Mesothelial cell of epicardium (in vitro differentiated cells): Measurements from ENCODE around the gene POLA1. TPM values are rescaled to one million over a fixed set of nuclear protein-coding genes. Genes with fewer than 3 reads are reported as not detected.

Experiments
- DNase-seq, 2 experiments: peaks; one replicate each; pipeline ENCODE4 v3.0.0; 2021; ENCODE audit warnings: low spot score in 2 of 2; ENCODE audit not compliant: unreplicated experiment in 2 of 2
- H3K27ac Mint-ChIP-seq: 2 replicates; pipeline ENCODE4 v1.8.0; 2021; ENCODE audit warnings: mixed read lengths
- H3K27me3 Mint-ChIP-seq: 2 replicates; pipeline ENCODE4 v1.8.0; 2021; ENCODE audit warnings: low read depth, mixed read lengths
- H3K36me3 Mint-ChIP-seq: 2 replicates; pipeline ENCODE4 v1.8.0; 2021; ENCODE audit warnings: mixed read lengths
- H3K4me1 Mint-ChIP-seq: 2 replicates; pipeline ENCODE4 v1.8.0; 2021; ENCODE audit warnings: mixed read lengths
- H3K4me3 Mint-ChIP-seq: 2 replicates; pipeline ENCODE4 v1.8.0; 2021; ENCODE audit warnings: mild to moderate bottlenecking, moderate library complexity, mixed read lengths
- H3K9me3 Mint-ChIP-seq: 2 replicates; pipeline ENCODE4 v1.8.0; 2021; ENCODE audit warnings: mixed read lengths
- CTCF ChIP-seq: fragments of 200-600 bp; sonication (generic); IDR thresholded peaks from one replicate; pipeline ENCODE4 v1.5.0; 2021; ENCODE audit warnings: antibody characterized with exemption; ENCODE audit not compliant: unreplicated experiment
- total RNA-seq: library from RNA; stranded (reverse); gene quantifications from 3 replicates; pipeline ENCODE4 v1.2.1, GENCODE V29; 2021

The POLA1 gene
- total RNA-seq, 1 donor from 2014 or later: 30.4 TPM

- H3K27ac Mint-ChIP-seq: no peak overlapping the region
- no peaks in the 10 kb centered on the region for H3K9me3 Mint-ChIP-seq
- no peak overlapping the region for H3K4me3 Mint-ChIP-seq
- H3K36me3 Mint-ChIP-seq: peaks cover 4% of the 10 kb centered on the region
- H3K27me3 Mint-ChIP-seq: peaks cover 11% of the 10 kb centered on the region
- H3K4me1 Mint-ChIP-seq: no peaks in the 10 kb centered on the region
- no peak for DNase-seq
- TF ChIP-seq CTCF: no peak
Measured at GRCh38 chrX:24993879-24994278, 300.2 kb downstream of the POLA1 start.

- H3K4me3 Mint-ChIP-seq: no peak overlapping the region
- H3K36me3 Mint-ChIP-seq: peaks cover 4% of the 10 kb centered on the region
- H3K27ac Mint-ChIP-seq: no peak overlapping the region
- H3K9me3 Mint-ChIP-seq: no peaks in the 10 kb centered on the region
- no peaks in the 10 kb centered on the region for H3K4me1 Mint-ChIP-seq
- peaks cover 34% of the 10 kb centered on the region for H3K27me3 Mint-ChIP-seq
- TF ChIP-seq CTCF: no peak
- no peak for DNase-seq
Measured at GRCh38 chrX:24996096-24996709, 302.5 kb downstream of the POLA1 start.

GRCh38 chrX:24999511-24999910 lies 305.8 kb downstream of the POLA1 start:
- TF ChIP-seq CTCF: no peak
- Mint-ChIP-seq H3K4me3 (no peak overlapping the region), H3K27me3 (peaks cover 63% of the 10 kb centered on the region), H3K27ac (no peak overlapping the region), H3K4me1 (peaks cover 12% of the 10 kb centered on the region), H3K9me3 (no peaks in the 10 kb centered on the region), H3K36me3 (peaks cover 7% of the 10 kb centered on the region)
- DNase-seq: no peak

- H3K36me3 Mint-ChIP-seq: peaks cover 5% of the 10 kb centered on the region
- H3K27ac Mint-ChIP-seq: no peak overlapping the region
- H3K9me3 Mint-ChIP-seq: no peaks in the 10 kb centered on the region
- peak overlapping the region; percentile 42 for H3K4me3 Mint-ChIP-seq
- peaks cover 84% of the 10 kb centered on the region for H3K27me3 Mint-ChIP-seq
- TF ChIP-seq CTCF: no peak
- no peak for DNase-seq
- peaks cover 19% of the 10 kb centered on the region for H3K4me1 Mint-ChIP-seq
Measured at GRCh38 chrX:25001808-25002660, 308.3 kb downstream of the POLA1 start.

GRCh38 chrX:25002661-25003020 lies 308.9 kb downstream of the POLA1 start:
- no peak for DNase-seq
- Mint-ChIP-seq H3K4me3 (peak overlapping the region; percentile 75), H3K27ac (no peak overlapping the region), H3K9me3 (no peaks in the 10 kb centered on the region), H3K27me3 (peaks cover 89% of the 10 kb centered on the region), H3K36me3 (peaks cover 5% of the 10 kb centered on the region), H3K4me1 (peaks cover 19% of the 10 kb centered on the region)
- TF ChIP-seq CTCF: no peak
